Caki2 (cell line): ENCODE measurements around the gene UBE2U. TPM values are rescaled to one million over a fixed set of nuclear protein-coding genes. Genes with fewer than 3 reads are reported as not detected.

Experiments
- DNase-seq: peaks from one replicate; pipeline ENCODE4 v3.0.0-alpha.2; 2015; ENCODE audit warnings: low read depth
- in situ Hi-C: cut with HindIII; loops from 2 replicates; pipeline ENCODE4 v1.10.0; 2016; ENCODE audit warnings: low sequenced_read_pairs, low pct_unique_long_range_greater_than_20kb, mixed read lengths
- total RNA-seq: library from RNA; depleted of rRNA; stranded (reverse); fragments of >200 nt; shearing (Covaris generic); gene quantifications from 2 replicates; pipeline ENCODE4 v1.2.3, GENCODE V29; 2014; ENCODE audit warnings: low replicate concordance

UBE2U gene
- total RNA-seq, 1 experiment from 2014 or later = not detected

DNA sequence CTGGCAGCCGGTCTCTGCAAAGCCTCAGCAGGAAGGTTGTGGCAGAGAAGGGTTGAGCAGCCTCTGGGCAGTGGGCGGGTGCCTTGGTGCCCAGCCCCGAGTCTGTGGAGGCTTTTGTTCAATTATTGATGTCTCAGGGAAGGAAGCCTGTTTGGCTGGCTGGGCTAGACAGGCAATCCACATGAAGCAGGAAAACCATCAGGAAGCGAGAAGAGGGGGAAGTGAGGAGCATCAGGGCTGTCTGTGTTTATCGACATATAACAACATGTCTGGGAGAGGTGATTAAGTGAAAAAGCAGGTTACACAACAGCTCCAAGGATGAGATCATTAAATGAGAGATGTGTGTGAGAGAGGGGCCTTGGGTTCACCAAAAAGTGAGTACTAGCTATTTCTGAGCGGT is 105.4 kb downstream of the UBE2U start:
- in situ Hi-C loops = no loop called here
- DNase-seq = no peak

DNA sequence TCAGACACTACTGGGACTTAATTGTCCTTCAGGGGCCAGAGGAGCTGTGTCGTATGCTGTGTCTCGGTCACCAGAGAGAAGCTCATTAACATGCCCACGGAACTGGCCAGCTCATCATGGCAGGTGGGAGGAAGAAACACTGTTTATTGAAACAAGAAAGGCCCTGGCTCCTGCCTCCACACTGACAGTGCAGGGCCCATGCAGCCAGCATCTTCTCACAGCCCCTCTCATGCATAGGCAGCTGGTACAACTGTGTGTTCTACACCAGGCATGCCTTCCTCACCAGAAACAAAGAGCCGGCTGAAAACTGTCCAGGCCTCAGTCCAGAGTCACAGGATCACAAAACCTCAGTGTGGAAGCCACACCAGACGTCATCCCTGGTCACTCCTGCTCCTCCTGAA is 106.0 kb downstream of the UBE2U start:
- in situ Hi-C loops = no loop called here
- DNase-seq = no peak

DNA sequence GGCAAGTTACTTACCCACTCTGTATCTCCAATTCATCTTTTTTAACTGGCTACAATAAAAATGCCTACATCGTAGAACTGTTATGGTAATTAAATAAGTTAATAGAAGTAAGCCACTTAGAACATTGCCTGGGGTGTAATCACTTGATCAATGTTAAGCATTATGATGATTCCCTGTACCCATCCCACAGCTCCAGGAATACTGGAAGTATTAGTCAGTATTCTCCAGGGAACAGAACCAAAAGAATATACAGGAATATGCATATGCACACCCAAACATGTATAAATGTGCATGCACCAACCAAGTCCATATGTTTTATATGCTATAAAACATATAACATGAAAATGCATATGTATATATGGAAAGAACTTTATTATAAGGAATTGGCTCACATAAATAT is 107.3 kb downstream of the UBE2U start:
- DNase-seq = no peak
- in situ Hi-C loops = no loop called here

DNA sequence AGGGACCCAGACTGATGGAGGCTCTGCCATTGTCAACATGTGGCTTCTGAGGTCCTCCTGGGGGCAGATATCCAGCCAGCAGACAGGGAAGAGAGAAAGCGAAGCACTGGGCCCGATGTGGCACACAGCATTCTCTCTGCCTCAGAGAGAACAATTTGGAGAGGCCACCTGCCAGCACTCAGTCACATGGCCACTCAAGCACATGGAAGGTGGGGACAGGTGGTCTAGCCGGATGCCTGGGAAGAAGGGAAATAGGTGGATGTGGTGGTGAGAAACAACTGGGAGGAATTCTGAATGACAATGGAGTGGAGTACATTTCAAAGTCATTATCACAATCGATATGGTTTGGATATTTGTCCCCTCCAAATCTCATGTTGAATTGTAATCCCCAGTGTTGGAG is 109.0 kb downstream of the UBE2U start:
- no peak for DNase-seq
- in situ Hi-C loops = no loop called here

DNA sequence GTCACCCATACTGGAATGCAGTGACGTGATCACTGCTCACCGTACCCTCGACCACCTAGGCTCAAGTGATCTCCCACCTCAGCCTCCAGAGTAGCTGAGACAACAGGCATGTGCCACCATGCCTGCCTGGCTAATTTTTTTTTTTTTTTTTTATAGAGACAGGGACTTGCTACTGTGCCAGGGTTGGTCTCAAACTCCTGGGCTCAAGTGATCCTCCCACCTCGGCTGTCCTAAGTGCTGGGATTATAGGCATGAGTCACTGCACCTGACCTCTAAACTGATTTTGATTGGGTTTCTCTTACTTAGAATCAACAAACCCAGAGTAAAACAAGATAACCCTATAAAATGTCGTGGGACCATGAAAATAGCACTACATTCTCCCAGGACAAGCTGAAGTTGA is 112.0 kb downstream of the UBE2U start:
- in situ Hi-C loops = no loop called here
- DNase-seq = no peak
